Measurements from ENCODE around the gene MAPK6.

DNA sequence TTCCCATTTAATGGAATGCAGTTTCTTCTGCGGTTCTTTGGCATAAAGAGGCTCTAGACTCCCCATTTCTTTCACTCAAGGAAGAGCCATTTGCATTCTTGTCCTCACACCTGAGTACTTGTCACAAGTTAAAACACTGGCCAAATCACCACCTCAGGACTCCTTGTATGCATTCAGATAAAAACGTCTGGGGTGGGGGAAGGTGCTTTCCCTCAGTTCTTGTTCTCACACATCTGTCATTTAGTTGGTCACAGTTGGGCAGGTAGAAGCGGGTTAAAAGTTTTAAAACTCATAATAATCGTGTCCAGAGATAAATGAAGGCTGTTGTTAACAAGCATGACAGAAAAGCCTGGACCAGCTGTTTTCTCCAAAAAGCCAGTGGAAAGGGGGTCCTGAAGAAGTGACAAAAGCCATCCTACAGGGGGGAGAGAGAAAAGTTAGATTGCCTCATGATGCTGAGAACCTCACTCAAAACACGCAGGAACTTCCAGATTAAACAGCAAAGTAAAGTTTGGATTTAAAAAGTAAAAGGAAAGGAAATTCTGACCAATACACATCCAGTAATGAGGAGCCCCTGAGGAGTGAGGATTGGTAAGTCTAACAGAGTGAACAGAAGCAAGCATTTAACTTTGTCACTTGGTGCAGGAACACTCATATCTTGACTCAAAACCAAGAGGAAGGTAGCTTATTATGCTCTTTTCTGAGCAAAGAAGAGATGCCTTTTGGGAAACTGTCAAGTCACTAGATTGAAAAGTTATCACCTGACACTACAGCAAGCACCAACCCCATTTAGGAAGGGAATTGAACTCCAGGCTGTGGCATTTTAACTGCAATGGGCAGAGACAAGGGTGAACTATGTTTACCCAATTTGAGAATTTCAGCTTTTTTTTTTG lies 90.8 kb downstream of the MAPK6 start:
- no peak for TF ChIP-seq EZH2 (IDR thresholded peaks at IDR 0.05; ENCODE audit: borderline replicate concordance, low read length)
- TF ChIP-seq, protein P1, sequence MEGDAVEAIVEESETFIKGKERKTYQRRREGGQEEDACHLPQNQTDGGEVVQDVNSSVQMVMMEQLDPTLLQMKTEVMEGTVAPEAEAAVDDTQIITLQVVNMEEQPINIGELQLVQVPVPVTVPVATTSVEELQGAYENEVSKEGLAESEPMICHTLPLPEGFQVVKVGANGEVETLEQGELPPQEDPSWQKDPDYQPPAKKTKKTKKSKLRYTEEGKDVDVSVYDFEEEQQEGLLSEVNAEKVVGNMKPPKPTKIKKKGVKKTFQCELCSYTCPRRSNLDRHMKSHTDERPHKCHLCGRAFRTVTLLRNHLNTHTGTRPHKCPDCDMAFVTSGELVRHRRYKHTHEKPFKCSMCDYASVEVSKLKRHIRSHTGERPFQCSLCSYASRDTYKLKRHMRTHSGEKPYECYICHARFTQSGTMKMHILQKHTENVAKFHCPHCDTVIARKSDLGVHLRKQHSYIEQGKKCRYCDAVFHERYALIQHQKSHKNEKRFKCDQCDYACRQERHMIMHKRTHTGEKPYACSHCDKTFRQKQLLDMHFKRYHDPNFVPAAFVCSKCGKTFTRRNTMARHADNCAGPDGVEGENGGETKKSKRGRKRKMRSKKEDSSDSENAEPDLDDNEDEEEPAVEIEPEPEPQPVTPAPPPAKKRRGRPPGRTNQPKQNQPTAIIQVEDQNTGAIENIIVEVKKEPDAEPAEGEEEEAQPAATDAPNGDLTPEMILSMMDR (conservative IDR thresholded peaks at IDR 0.05 in 1 of 2, IDR thresholded peaks at IDR 0.05 in 1 of 2; ENCODE audit: extremely low read depth in 1 of 2, insufficient read depth in 1 of 2, low read depth in 1 of 2, low read length in 2 of 2): no peak

All from mammary epithelial cell (primary cell).